ENCODE data around the gene BTG1.

The BTG1 gene

DNA sequence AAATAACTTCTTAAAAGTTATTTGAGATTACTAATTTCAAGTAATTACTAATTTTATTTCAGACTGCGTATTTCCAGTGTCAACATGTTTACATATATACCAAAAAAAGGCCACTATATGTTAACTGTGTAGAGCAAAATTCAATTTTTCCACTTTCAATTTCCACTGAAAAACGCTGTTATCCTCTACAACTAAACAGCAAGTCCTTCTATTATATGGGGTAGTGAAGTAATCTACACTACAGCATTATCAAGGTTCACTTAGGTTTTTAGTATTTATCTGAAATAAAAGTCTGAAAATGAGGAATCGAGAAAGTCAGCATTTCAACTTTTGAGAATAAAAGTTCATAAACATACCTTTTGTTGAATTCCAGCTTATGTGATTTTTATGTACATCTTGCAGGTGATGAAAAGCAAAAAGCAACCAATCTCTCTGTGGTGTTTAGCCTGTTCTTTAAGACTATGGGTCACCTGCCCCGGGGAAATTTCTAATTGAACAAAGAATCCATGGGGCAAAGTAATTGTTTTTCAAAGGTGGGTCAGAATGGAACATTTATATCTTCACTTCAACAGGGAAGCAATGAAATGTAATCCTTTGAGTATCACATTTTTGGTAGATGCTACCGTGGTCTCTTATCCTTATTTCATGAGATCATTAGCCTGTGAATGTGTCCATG lies 3.3 kb downstream of the BTG1 start:
- peak overlapping the region; percentile 97; the same call in 1 of the 2 replicates for H3K9ac ChIP-seq (ENCODE audit: low read length)
- no peak for TF ChIP-seq EZH2 (optimal IDR thresholded peaks at IDR 0.05; ENCODE audit: low read depth, low read length)
- TF ChIP-seq EZH2phosphoT487 (IDR thresholded peaks at IDR 0.05; ENCODE audit: low read length) = no peak
- TF ChIP-seq, protein P1, sequence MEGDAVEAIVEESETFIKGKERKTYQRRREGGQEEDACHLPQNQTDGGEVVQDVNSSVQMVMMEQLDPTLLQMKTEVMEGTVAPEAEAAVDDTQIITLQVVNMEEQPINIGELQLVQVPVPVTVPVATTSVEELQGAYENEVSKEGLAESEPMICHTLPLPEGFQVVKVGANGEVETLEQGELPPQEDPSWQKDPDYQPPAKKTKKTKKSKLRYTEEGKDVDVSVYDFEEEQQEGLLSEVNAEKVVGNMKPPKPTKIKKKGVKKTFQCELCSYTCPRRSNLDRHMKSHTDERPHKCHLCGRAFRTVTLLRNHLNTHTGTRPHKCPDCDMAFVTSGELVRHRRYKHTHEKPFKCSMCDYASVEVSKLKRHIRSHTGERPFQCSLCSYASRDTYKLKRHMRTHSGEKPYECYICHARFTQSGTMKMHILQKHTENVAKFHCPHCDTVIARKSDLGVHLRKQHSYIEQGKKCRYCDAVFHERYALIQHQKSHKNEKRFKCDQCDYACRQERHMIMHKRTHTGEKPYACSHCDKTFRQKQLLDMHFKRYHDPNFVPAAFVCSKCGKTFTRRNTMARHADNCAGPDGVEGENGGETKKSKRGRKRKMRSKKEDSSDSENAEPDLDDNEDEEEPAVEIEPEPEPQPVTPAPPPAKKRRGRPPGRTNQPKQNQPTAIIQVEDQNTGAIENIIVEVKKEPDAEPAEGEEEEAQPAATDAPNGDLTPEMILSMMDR (IDR thresholded peaks at IDR 0.05; ENCODE audit: low read length) = no peak
- peak overlapping the region; percentile 82; the same call in 1 of the 2 replicates for H3K27ac ChIP-seq (ENCODE audit: low read length)
- H3K9me2 ChIP-seq (replicated peaks; ENCODE audit: insufficient read depth, low read length) = no peaks in the 10 kb centered on the region
- peaks cover 67% of the 10 kb centered on the region for H4K20me1 ChIP-seq (ENCODE audit: insufficient read depth, low read length)
- peak; percentile 24 for DNase-seq
- peaks cover 94% of the 10 kb centered on the region for H3K79me2 ChIP-seq (ENCODE audit: low read length)
- H2AFZ ChIP-seq (ENCODE audit: low read length) = no peak overlapping the region
- H3K27me3 ChIP-seq (replicated peaks; ENCODE audit: insufficient read depth, low read length) = no peaks in the 10 kb centered on the region
- H3K4me1 ChIP-seq (ENCODE audit: low read length) = peaks cover 22% of the 10 kb centered on the region
- H3F3A ChIP-seq (ENCODE audit: insufficient read depth, low read length) = peaks cover 51% of the 10 kb centered on the region
- peaks cover 21% of the 10 kb centered on the region; the same call in 1 of the 2 replicates for H3K36me3 ChIP-seq (replicated peaks; ENCODE audit: insufficient read depth, low read length)
- H3K9me3 ChIP-seq (replicated peaks; ENCODE audit: insufficient read depth, low read length) = no peaks in the 10 kb centered on the region
- peak overlapping the region; percentile 95 for H3K4me3 ChIP-seq (ENCODE audit: low read length)
- peak overlapping the region; percentile 76 for H3K4me2 ChIP-seq (ENCODE audit: low read depth, low read length)

DNA sequence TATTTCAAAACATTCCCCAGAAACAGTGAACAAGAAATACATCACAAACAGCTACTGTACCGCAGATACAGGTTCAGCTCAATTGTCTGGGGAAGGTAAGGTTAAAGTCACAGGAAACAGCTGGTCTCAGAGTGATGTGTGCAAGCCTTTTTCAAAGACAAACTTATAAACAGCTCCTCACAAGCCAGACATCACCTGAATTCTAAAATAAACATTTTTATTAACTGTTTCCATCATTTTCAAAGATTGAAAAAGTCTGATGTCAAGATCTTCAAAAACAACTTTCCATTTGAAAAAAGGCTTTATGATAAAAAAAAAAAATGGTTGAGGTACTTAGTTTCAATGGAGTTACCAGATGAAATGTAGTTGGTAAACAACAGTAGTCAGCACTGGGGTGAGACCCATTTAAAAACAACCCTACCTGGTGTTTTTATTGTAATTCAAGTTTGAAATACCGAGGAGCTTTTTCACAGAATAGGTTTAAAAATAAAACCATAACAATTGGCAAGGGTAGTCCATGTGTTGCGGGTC lies 4.0 kb downstream of the BTG1 start:
- H4K20me1 ChIP-seq (ENCODE audit: insufficient read depth, low read length) = peaks cover 72% of the 10 kb centered on the region

DNA sequence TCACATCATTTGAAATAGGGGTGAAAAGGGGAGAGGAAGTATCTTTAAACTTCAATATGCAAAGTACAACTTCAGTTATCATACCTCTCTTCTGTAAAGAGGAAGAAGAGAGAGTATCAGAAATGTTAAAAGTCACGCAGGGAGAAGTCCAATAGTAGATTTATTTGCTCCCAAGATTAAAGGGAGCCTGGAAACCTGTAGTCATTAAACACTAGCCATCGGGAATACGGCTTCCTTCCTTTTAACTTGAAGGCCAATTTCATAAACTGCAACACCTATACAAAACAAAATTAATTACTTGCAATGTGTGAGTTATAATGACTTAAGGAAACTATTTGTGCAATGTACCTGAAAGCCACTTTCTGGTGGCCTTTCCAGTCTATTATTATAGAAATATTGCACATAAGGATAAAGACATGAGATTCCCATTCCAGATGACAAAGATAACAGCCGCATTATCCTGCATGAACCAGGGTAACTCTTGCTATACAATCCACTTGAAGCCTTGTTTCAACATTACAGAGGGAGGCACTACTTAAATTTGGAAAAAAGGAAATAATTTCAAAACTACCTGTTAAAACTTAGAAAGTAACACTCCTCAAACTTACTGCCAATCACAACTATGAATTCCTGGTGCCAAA lies 4.6 kb downstream of the BTG1 start:
- H3K36me3 ChIP-seq (replicated peaks; ENCODE audit: insufficient read depth, low read length) = peaks cover 21% of the 10 kb centered on the region; the same call in 1 of the 2 replicates
- H4K20me1 ChIP-seq (ENCODE audit: insufficient read depth, low read length) = peaks cover 72% of the 10 kb centered on the region
- H3K4me2 ChIP-seq (ENCODE audit: low read depth, low read length) = peak overlapping the region; percentile 76
- H3K27me3 ChIP-seq (replicated peaks; ENCODE audit: insufficient read depth, low read length) = no peaks in the 10 kb centered on the region
- H3K9me3 ChIP-seq (replicated peaks; ENCODE audit: insufficient read depth, low read length) = no peaks in the 10 kb centered on the region
- peak overlapping the region; percentile 82; the same call in 1 of the 2 replicates for H3K27ac ChIP-seq (ENCODE audit: low read length)
- peak overlapping the region; percentile 97; the same call in 1 of the 2 replicates for H3K9ac ChIP-seq (ENCODE audit: low read length)
- H3K4me1 ChIP-seq (ENCODE audit: low read length) = peaks cover 26% of the 10 kb centered on the region
- no peak overlapping the region for H2AFZ ChIP-seq (ENCODE audit: low read length)
- peaks cover 42% of the 10 kb centered on the region for H3F3A ChIP-seq (ENCODE audit: insufficient read depth, low read length)
- H3K9me2 ChIP-seq (replicated peaks; ENCODE audit: insufficient read depth, low read length) = no peaks in the 10 kb centered on the region
- peak; percentile 8 for DNase-seq
- H3K4me3 ChIP-seq (ENCODE audit: low read length) = peak overlapping the region; percentile 95
- H3K79me2 ChIP-seq (ENCODE audit: low read length) = peaks cover 97% of the 10 kb centered on the region
- TF ChIP-seq, protein P1 (IDR thresholded peaks at IDR 0.05; ENCODE audit: low read length) = no peak
- TF ChIP-seq EZH2phosphoT487 (IDR thresholded peaks at IDR 0.05; ENCODE audit: low read length) (no peak), EZH2 (optimal IDR thresholded peaks at IDR 0.05; ENCODE audit: low read depth, low read length) (no peak)

More for the DNA sequence above, 4.0 kb downstream of the BTG1 start:
- Histone ChIP-seq H3K9me3 (replicated peaks; ENCODE audit: insufficient read depth, low read length) (no peaks in the 10 kb centered on the region), H2AFZ (ENCODE audit: low read length) (no peak overlapping the region), H3K4me3 (ENCODE audit: low read length) (peak overlapping the region; percentile 95), H3K4me1 (ENCODE audit: low read length) (peaks cover 26% of the 10 kb centered on the region), H3K4me2 (ENCODE audit: low read depth, low read length) (peak overlapping the region; percentile 76), H3K36me3 (replicated peaks; ENCODE audit: insufficient read depth, low read length) (peaks cover 21% of the 10 kb centered on the region; the same call in 1 of the 2 replicates), H3K27ac (ENCODE audit: low read length) (peak overlapping the region; percentile 82; the same call in 1 of the 2 replicates), H3K27me3 (replicated peaks; ENCODE audit: insufficient read depth, low read length) (no peaks in the 10 kb centered on the region), H3K9ac (ENCODE audit: low read length) (peak overlapping the region; percentile 97; the same call in 1 of the 2 replicates), H3K9me2 (replicated peaks; ENCODE audit: insufficient read depth, low read length) (no peaks in the 10 kb centered on the region), H3F3A (ENCODE audit: insufficient read depth, low read length) (peaks cover 48% of the 10 kb centered on the region), H3K79me2 (ENCODE audit: low read length) (peaks cover 97% of the 10 kb centered on the region)
- DNase-seq = peak; percentile 64
- TF ChIP-seq EZH2 (optimal IDR thresholded peaks at IDR 0.05; ENCODE audit: low read depth, low read length) (no peak), EZH2phosphoT487 (IDR thresholded peaks at IDR 0.05; ENCODE audit: low read length) (no peak)
- TF ChIP-seq, protein P1 (IDR thresholded peaks at IDR 0.05; ENCODE audit: low read length) = no peak
